SK-N-SH treated with all-trans-retinoic acid at 6 μM for 48 hours (cell line): ENCODE results near the gene PAAF1.

Source experiments
- ATAC-seq: fragments of 200-7000 bp; cut with Tn5 transposase; 3 replicates; pipeline ENCODE4 v1.9.1; 2020; ENCODE audit warnings: mild to moderate bottlenecking, moderate library complexity
- ARNTL ChIP-seq: fragments of 450-650 bp; formaldehyde crosslinking; IDR thresholded peaks from 2 replicates; pipeline ENCODE4 v1.5.0; 2020; ENCODE audit warnings: low read depth, mild to moderate bottlenecking, moderate library complexity, borderline replicate concordance
- BACH2 ChIP-seq: fragments of 250-450 bp; sonication (Bioruptor Pico); IDR thresholded peaks from 2 replicates; pipeline ENCODE4 v1.9.0; 2021; ENCODE audit warnings: mild to moderate bottlenecking, borderline replicate concordance
- CSDC2 ChIP-seq: fragments of 250-450 bp; sonication (Bioruptor Pico); IDR thresholded peaks from 2 replicates; pipeline ENCODE4 v1.5.0; 2020; ENCODE audit warnings: mild to moderate bottlenecking, moderate library complexity
- CSRNP3 ChIP-seq: fragments of 250-450 bp; sonication (Bioruptor Pico); IDR thresholded peaks from 2 replicates; pipeline ENCODE4 v1.5.1; 2021; ENCODE audit warnings: mild to moderate bottlenecking, moderate library complexity
- ESRRG ChIP-seq: fragments of 250-450 bp; sonication (Bioruptor Pico); IDR thresholded peaks from 2 replicates; pipeline ENCODE4 v1.6.1; 2021; ENCODE audit warnings: mild to moderate bottlenecking
- GLIS3 ChIP-seq: fragments of 250-450 bp; sonication (Bioruptor Pico); IDR thresholded peaks from 2 replicates; pipeline ENCODE4 v1.5.0; 2020; ENCODE audit warnings: mild to moderate bottlenecking, moderate library complexity
- ISL1 ChIP-seq: fragments of 250-450 bp; sonication (Bioruptor Pico); IDR thresholded peaks from 2 replicates; pipeline ENCODE4 v2.1.2; 2022; ENCODE audit warnings: mild to moderate bottlenecking, moderate library complexity
- POU6F1 ChIP-seq: fragments of 250-450 bp; sonication (Bioruptor Pico); IDR thresholded peaks from 2 replicates; pipeline ENCODE4 v1.8.0; 2021; ENCODE audit warnings: low read depth, mild to moderate bottlenecking, moderate library complexity, borderline replicate concordance
- PPARA ChIP-seq: fragments of 250-450 bp; sonication (Bioruptor Pico); IDR thresholded peaks from 2 replicates; pipeline ENCODE4 v1.5.0; 2020; ENCODE audit warnings: mild to moderate bottlenecking, borderline replicate concordance
- RARB ChIP-seq: fragments of 250-450 bp; sonication (Bioruptor Pico); IDR thresholded peaks from 2 replicates; pipeline ENCODE4 v1.8.0; 2021; ENCODE audit warnings: mild to moderate bottlenecking, moderate library complexity
- SNAI2 ChIP-seq: fragments of 250-450 bp; sonication (Bioruptor Pico); IDR thresholded peaks from 2 replicates; pipeline ENCODE4 v1.5.0; 2020; ENCODE audit warnings: mild to moderate bottlenecking, moderate library complexity
- TCF4 ChIP-seq: fragments of 250-450 bp; sonication (Bioruptor Pico); IDR thresholded peaks from 2 replicates; pipeline ENCODE4 v1.8.0; 2021; ENCODE audit warnings: mild to moderate bottlenecking, moderate library complexity, borderline replicate concordance
- TOX ChIP-seq: fragments of 250-450 bp; sonication (Bioruptor Pico); IDR thresholded peaks from 2 replicates; pipeline ENCODE4 v1.8.0; 2021; ENCODE audit warnings: mild to moderate bottlenecking, moderate library complexity, borderline replicate concordance
- ZC3H10 ChIP-seq: fragments of 250-450 bp; sonication (Bioruptor Pico); IDR thresholded peaks from 2 replicates; pipeline ENCODE4 v1.5.1; 2021; ENCODE audit warnings: mild to moderate bottlenecking, moderate library complexity
- ZFP3 ChIP-seq: fragments of 250-450 bp; sonication (Bioruptor Pico); IDR thresholded peaks from 2 replicates; pipeline ENCODE4 v1.5.0; 2020; ENCODE audit warnings: mild to moderate bottlenecking, moderate library complexity
- ZFP30 ChIP-seq: fragments of 450-650 bp; formaldehyde crosslinking; IDR thresholded peaks from 2 replicates; pipeline ENCODE4 v1.5.0; 2022; ENCODE audit warnings: mild to moderate bottlenecking, moderate library complexity
- ZNF565 ChIP-seq: fragments of 450-650 bp; formaldehyde crosslinking; conservative IDR thresholded peaks from 2 replicates; pipeline ENCODE4 v1.5.0; 2020; ENCODE audit warnings: low read depth, mild to moderate bottlenecking, moderate library complexity
- ZNF70 ChIP-seq: fragments of 450-650 bp; formaldehyde crosslinking; IDR thresholded peaks from 2 replicates; pipeline ENCODE4 v1.5.0; 2020; ENCODE audit warnings: mild to moderate bottlenecking, moderate library complexity
- ZNF8 ChIP-seq: fragments of 450-650 bp; formaldehyde crosslinking; IDR thresholded peaks from 2 replicates; pipeline ENCODE4 v1.5.0; 2020; ENCODE audit warnings: mild to moderate bottlenecking, moderate library complexity
- TF ChIP-seq, protein P1 (sequence below): fragments of 250-450 bp; sonication (Bioruptor Pico); IDR thresholded peaks from 2 replicates; pipeline ENCODE4 v1.5.0; 2020; ENCODE audit warnings: mild to moderate bottlenecking, moderate library complexity
- TF ChIP-seq, protein P2 (sequence below): fragments of 250-450 bp; sonication (Bioruptor Pico); IDR thresholded peaks from 2 replicates; pipeline ENCODE4 v1.5.1; 2020; ENCODE audit warnings: low read depth, mild to moderate bottlenecking, moderate library complexity

PAAF1 gene

GRCh38 chr11:73833067-73833466 lies 43.7 kb upstream of the PAAF1 start:
- ATAC-seq: no peak
- TF ChIP-seq ZFP30 (CRISPR knock-in tag) (no peak), CSDC2 (CRISPR knock-in tag) (no peak), ISL1 (CRISPR knock-in tag) (no peak), ZNF70 (CRISPR knock-in tag) (no peak), ARNTL (CRISPR knock-in tag) (no peak), CSRNP3 (CRISPR knock-in tag) (no peak), BACH2 (no peak), RARB (CRISPR knock-in tag) (no peak), ZNF8 (CRISPR knock-in tag) (no peak), TOX (CRISPR knock-in tag) (no peak), TCF4 (no peak), POU6F1 (CRISPR knock-in tag) (no peak), ZNF565 (CRISPR knock-in tag) (no peak)
- TF ChIP-seq, protein P1, sequence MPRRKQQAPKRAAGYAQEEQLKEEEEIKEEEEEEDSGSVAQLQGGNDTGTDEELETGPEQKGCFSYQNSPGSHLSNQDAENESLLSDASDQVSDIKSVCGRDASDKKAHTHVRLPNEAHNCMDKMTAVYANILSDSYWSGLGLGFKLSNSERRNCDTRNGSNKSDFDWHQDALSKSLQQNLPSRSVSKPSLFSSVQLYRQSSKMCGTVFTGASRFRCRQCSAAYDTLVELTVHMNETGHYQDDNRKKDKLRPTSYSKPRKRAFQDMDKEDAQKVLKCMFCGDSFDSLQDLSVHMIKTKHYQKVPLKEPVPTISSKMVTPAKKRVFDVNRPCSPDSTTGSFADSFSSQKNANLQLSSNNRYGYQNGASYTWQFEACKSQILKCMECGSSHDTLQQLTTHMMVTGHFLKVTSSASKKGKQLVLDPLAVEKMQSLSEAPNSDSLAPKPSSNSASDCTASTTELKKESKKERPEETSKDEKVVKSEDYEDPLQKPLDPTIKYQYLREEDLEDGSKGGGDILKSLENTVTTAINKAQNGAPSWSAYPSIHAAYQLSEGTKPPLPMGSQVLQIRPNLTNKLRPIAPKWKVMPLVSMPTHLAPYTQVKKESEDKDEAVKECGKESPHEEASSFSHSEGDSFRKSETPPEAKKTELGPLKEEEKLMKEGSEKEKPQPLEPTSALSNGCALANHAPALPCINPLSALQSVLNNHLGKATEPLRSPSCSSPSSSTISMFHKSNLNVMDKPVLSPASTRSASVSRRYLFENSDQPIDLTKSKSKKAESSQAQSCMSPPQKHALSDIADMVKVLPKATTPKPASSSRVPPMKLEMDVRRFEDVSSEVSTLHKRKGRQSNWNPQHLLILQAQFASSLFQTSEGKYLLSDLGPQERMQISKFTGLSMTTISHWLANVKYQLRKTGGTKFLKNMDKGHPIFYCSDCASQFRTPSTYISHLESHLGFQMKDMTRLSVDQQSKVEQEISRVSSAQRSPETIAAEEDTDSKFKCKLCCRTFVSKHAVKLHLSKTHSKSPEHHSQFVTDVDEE (CRISPR knock-in tag): no peak
- TF ChIP-seq, protein P2, sequence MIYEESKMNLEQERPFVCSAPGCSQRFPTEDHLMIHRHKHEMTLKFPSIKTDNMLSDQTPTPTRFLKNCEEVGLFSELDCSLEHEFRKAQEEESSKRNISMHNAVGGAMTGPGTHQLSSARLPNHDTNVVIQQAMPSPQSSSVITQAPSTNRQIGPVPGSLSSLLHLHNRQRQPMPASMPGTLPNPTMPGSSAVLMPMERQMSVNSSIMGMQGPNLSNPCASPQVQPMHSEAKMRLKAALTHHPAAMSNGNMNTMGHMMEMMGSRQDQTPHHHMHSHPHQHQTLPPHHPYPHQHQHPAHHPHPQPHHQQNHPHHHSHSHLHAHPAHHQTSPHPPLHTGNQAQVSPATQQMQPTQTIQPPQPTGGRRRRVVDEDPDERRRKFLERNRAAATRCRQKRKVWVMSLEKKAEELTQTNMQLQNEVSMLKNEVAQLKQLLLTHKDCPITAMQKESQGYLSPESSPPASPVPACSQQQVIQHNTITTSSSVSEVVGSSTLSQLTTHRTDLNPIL (CRISPR knock-in tag): no peak

DNA sequence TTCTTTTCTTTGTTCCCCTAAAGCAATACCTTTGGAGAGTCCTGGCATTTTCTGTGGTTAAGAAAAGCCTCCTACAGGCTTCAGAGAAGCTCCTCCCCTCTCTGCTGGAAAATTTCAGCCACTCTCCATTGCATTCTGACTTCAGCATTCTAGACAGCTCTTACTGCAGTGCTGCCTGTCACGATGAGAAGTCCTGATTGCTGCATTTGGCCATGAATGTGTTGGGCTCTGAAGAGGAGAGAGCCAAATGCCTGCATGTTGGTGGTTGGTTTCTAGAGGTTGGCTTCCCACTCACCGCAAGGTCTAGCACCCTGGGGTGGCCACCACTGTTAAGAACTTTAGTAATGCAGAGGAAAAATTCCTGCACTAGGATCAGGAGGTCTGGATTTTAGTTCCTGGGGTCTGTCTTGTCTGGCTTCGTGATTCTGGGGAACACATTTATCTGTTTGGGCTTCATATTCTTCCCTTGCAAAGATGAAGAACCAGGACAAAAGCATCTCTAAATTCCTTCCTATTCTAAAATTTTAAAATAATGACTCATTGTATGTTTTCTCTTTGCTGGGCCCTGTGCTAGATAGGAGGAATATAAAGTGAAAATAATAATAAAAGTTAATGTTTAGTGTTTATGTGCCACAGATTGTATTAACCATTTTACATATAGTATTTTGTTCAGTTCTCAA lies 38.2 kb upstream of the PAAF1 start:
- peak; percentile 97 for ATAC-seq
- TF ChIP-seq ZNF565 (CRISPR knock-in tag) (no peak), TOX (CRISPR knock-in tag) (no peak), SNAI2 (no peak), ESRRG (CRISPR knock-in tag) (no peak), BACH2 (no peak), GLIS3 (CRISPR knock-in tag) (no peak), POU6F1 (CRISPR knock-in tag) (no peak), ARNTL (CRISPR knock-in tag) (no peak), CSDC2 (CRISPR knock-in tag) (no peak), PPARA (CRISPR knock-in tag) (no peak), ZFP3 (CRISPR knock-in tag) (no peak), ZC3H10 (CRISPR knock-in tag) (no peak), TCF4 (no peak), ZNF70 (CRISPR knock-in tag) (no peak)
- TF ChIP-seq, protein P1 (CRISPR knock-in tag): no peak
- TF ChIP-seq, protein P2 (CRISPR knock-in tag): no peak
